Measurements from ENCODE around the gene IGF2R.

- TF ChIP-seq CREB1 (CRISPR knock-in tag; IDR thresholded peaks at IDR 0.05) (no peak), TEAD4 (CRISPR knock-in tag; IDR thresholded peaks at IDR 0.05) (no peak), CTCF (IDR thresholded peaks at IDR 0.05) (no peak), CREM (CRISPR knock-in tag; IDR thresholded peaks at IDR 0.05) (no peak), KAT7 (CRISPR knock-in tag; IDR thresholded peaks at IDR 0.05; ENCODE audit: borderline replicate concordance) (no peak), JUN (CRISPR knock-in tag; IDR thresholded peaks at IDR 0.05) (no peak), USF2 (CRISPR knock-in tag; IDR thresholded peaks at IDR 0.05) (no peak)
Measured at GRCh38 chr6:159926542-159927203, 42.2 kb upstream of the IGF2R start.
